GM11168 (cell line): ENCODE measurements around the gene HNRNPU.

Experiments
- in situ Hi-C: fragments of 300-500 bp; cut with MboI; formaldehyde crosslinking; loops from one replicate; pipeline ENCODE4 v1.12.0; 2022; ENCODE audit warnings: low sequenced_read_pairs; ENCODE audit not compliant: unreplicated experiment

HNRNPU gene

DNA sequence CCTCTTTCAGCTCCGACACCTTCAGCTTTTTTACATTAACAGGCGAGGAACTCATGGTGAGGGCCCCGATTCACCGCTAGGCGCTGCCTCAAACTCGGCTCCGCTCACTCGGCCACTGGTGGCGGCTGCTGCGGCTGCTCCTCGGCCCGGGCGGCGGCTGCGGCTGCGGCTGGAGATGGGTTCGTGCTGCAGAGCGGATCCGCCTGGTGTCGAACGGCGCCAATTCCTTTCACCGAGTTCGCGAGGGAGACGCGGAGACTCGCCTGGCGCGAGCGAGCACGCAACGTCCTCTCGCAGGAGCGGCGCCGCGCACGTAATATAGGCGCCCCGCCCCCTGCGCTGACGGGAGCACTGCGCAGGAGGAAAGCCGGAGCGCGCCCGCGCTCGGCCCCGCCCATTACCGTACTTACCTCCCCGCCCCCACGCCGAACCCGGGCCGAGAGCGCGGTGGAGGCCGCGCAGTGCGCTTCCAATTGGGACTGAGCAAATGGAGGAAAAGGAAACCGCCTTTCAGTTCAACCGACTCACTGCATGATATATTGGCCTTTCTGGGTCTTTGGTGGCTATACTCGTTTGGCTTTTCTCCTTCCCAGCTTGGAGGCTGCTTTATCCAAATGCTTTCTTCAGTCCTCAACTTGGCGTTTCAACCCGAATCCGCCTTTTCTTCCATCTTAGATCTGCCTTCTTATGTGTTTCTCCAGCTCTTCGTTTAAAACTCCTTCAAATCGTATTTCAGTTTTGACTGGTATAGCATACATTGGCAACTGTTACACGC, at the start of gene HNRNPU:
HNRNPU (minus strand) TSS at position 291 of the 775 bp plus-strand sequence; CDS start at position 55, 236 bp downstream.
- in situ Hi-C loops: no loop called here

GRCh38 chr1:244913806-244914205, 49.5 kb upstream of the HNRNPU start:
- in situ Hi-C loops: no loop called here

- in situ Hi-C loops: no loop called here
Measured at GRCh38 chr1:244904119-244904518, 39.8 kb upstream of the HNRNPU start.

DNA sequence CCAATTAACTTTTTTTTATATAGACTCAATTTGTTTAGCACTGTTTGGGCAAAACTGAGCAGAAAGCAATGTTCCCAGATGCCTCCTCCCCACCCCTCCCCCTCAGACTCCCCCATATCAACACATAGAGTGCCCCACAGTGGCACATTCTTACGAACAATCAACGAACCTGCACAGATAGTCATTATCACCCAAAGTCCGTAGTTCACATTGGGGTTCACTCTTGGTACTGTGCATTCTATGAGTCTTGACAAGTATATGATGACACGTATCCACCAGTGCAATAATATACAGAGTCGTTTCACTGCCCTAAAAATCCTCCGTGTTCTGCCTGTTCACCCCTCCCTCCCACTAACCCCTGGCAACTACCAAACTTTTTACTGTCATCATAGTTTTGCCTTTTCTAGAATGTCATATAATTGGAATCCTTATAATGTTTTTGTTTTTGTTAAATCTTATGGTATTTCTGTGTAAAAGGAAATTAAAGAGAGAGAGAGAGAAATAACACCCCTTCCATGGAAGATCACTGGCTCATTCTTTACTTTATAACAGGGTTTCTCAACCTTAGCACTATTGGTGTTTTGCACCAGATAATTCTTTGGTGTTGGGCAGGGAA, 37.2 kb upstream of the HNRNPU start:
- in situ Hi-C loops: no loop called here

DNA sequence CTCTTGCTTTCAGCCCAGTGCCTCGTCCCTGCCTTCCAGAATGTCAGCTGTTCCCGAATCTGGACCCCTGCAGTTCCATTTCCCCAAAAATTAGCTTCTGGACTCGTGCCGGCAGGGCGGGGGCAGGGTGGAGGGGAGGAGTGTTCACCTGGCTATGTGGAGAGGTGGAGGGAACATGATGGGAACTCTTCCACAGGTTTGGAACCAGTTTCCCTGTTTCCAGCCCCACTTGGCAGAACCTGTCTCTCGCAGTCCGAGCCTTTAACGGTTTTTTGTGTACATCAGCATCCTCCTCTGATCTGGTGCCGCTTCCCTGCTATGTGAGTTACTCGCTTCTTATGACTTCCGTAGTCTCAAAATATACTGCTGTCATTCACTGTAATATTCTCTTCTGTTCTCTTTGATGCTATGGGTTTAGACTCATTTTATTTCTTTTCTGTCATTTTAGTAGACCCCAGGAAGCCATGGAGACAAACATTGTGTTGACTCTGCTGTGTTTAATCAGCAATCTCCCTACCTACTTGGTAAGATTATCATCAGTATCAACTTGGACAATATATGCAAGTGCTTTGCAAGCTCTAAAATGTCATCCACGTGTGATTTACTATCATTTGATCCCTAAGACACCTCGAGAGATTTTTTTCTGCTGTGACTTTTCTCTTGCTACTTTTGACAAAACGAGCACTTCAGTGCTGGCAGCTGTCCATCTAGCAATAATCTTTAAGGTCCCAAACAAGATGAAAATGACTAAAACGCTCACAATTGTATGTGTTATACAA, 33.3 kb upstream of the HNRNPU start:
- in situ Hi-C loops: no loop called here

- in situ Hi-C loops: no loop called here
Measured at GRCh38 chr1:244896550-244896949, 32.2 kb upstream of the HNRNPU start.

DNA sequence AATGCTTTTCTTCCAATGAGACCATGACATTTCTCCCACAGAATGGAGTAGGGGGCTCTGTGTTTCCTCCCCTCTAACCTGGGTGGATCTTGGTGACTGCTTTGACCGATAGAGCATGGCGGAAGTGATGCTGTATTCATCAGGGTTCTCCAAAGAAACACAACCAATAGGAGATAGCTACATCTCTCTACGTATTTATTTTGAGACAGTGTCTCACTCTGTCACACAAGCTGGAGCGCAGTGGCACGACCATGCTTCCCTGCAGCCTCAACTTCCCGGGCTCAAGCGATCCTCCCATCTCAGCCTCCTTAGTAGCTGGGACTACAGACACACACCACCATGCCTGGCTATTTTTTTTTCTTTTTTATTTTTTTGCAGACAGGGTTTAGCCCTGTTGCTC, 29.5 kb upstream of the HNRNPU start:
- in situ Hi-C loops: no loop called here

- in situ Hi-C loops: no loop called here
Measured at GRCh38 chr1:244887281-244887680, 22.9 kb upstream of the HNRNPU start.

GRCh38 chr1:244881552-244882280, 17.4 kb upstream of the HNRNPU start:
- in situ Hi-C loops: no loop called here

DNA sequence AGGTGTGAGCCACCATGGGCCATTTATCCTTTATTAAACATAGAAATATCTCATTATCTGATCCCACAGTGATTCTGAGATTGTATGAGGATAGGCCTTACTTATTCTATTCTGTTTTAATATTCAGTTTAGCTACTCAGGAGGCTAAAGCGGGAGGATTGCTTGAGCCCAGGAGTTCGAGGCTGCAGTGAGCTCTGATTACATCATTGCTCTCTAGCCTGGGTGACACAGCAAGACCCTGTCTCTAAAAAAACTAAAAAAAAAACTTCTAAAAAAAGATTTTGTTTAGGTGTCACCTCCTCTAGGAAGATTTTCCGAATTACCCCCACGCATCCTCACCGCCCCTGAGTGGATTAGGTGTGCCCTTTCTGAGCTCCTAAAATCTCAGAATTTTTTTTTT, 14.3 kb upstream of the HNRNPU start:
- in situ Hi-C loops: no loop called here

- in situ Hi-C loops: no loop called here
Measured at GRCh38 chr1:244876228-244876910, 12.0 kb upstream of the HNRNPU start.

DNA sequence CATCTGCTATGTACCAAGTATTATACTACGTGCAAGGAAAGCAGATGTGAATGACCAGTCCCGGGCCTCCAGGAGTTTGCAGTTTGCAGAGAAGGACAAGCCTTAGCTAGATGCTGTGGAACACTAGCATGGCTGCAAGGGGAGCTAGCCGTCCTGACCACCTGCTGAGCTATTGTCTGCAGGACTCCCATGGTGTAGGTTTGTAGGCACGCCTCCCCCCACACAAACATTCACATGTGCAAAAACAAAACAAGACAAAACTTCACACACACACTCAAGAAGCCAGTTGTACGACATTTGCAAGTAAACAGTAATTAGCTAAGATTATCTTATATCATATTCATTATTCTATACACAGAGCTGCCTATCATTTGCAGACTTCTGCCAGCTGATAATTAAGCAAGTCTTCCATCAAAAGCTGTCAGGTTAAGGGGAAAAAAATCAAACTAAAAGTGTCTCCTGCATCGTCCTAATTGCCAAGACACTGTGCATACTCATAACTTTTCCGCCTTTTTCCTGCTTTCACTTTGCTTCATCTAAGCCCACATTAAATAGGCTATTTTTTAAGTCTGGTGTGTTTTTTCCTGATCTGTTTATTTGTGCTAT, 10.7 kb upstream of the HNRNPU start:
- in situ Hi-C loops: no loop called here

DNA sequence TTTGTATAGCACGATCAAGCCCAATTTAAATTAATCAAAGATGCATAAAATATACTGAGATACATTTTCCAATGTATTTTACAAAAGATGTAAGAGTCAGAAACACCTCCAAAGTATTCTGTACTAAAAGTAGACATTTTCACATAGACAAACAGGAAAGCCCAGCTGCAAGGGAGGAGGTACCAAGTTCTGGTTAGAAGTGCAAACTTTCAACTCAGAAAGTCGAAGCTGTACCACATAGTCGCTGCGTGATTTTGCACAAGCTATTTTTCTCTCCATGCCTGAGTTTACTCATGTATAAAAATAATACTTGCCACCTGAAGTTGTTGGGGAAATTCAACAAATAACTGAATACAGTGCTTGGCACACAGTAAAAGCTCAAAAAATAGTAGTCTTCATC, 5.6 kb upstream of the HNRNPU start:
- in situ Hi-C loops: no loop called here

- in situ Hi-C loops: no loop called here
Measured at GRCh38 chr1:244869364-244869827, 5.1 kb upstream of the HNRNPU start.

GRCh38 chr1:244868484-244869363, 4.4 kb upstream of the HNRNPU start:
- in situ Hi-C loops: no loop called here

GRCh38 chr1:244866355-244866754, 2.0 kb upstream of the HNRNPU start:
- in situ Hi-C loops: no loop called here

- in situ Hi-C loops: no loop called here
Measured at GRCh38 chr1:244865820-244866219, 1.5 kb upstream of the HNRNPU start.

DNA sequence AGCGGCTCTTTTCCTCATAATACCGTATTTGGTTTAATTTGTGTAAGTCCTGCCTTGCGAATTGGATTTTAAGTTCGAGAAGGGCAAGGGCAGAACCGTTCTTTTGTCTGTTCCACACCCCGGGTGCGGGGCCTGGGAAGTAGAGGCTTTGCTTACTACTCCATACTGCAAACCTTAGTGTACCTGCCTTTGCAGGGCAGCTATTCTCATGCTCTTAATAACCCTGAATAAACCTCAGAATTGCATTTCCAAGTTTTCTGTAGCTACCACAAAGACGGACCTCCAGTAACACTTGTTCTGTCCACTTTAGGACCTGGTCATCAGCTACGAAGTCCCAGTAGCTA, 657 bp upstream of the HNRNPU start:
- in situ Hi-C loops: no loop called here
